ENCODE measurements around the gene CBFA2T2. TPM values are rescaled to one million over a fixed set of nuclear protein-coding genes. Genes with fewer than 3 reads are reported as not detected.

CBFA2T2 gene
- total RNA-seq, 1 donor from 2014 or later, result 17.5 TPM

- no peaks in the 10 kb centered on the region for H3K9me3 Mint-ChIP-seq (ENCODE audit: unreplicated experiment)
- no peaks in the 10 kb centered on the region for H3K36me3 Mint-ChIP-seq (ENCODE audit: low read depth, unreplicated experiment)
Observed at GRCh38 chr20:33474097-33474873, 15.6 kb upstream of the CBFA2T2 start.

DNA sequence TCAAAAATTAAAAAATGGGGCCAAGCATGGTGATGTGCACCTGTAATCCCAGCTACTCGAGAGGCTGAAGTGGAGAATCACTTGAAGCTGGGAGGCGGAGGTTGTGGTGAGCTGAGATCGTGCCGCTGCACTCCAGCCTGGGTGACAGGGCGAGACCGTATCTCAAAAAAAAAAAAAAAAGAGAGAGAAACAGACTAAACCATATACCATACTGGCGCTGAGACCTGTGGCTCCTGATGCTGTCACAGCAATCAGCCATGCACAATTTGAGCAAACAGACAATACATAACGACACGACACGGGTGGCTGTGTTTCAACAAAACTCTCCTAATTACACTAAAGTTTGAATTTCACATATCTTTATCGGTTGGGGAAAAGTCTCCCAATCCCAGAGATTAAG, 14.9 kb upstream of the CBFA2T2 start:
- peaks cover 8% of the 10 kb centered on the region for H3K27me3 Mint-ChIP-seq (ENCODE audit: unreplicated experiment)
- no peak for DNase-seq (ENCODE audit: low spot score)

More at GRCh38 chr20:33474097-33474873, 15.6 kb upstream of the CBFA2T2 start:
- H3K27me3 Mint-ChIP-seq (ENCODE audit: unreplicated experiment), result peaks cover 8% of the 10 kb centered on the region
- H3K4me1 Mint-ChIP-seq (ENCODE audit: unreplicated experiment), result no peaks in the 10 kb centered on the region
- H3K4me3 Mint-ChIP-seq (ENCODE audit: unreplicated experiment), result no peak overlapping the region
- DNase-seq (ENCODE audit: low spot score), result no peak
- H3K27ac Mint-ChIP-seq (ENCODE audit: unreplicated experiment), result no peak overlapping the region
- no peak for TF ChIP-seq CTCF (IDR thresholded peaks at IDR 0.05; ENCODE audit: unreplicated experiment)

DNA sequence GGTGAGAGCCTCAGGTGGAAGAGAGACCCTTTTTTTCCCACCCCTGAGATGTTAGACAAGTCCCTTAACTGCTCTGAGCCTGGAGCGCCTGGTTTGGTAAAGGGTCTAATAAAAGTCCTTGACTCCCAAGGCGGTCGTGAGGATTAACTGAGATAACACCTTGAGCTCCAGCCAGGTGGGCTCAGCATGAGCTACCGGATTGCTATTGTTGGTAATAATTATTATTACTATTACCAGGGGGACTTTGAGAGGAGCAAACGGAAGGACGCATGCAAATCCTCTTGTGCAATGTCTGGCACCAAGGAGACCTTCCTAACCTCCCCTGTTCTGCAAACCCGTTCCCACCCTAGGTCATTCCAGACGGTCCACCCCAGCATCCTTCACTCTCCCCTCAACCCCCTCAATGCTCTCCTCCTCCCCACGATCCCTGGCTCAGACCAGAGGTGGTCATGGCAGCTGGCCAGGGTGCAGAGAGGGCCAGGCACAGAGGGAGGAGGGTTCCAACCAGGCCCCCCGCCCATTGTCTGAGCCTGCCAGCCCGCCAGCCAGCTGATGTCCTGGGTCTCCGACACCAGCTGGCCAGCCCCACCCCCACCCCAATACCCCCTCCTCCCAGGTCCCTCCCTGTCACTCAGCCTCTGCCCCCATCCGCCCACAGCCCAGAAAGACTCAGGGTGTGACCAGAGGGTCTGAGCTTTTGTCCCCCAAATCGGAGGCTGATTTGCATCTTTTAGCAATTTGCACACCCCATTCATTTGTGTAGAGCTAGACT, 14.3 kb upstream of the CBFA2T2 start:
- Mint-ChIP-seq H3K9me3 (ENCODE audit: unreplicated experiment) (no peaks in the 10 kb centered on the region), H3K4me3 (ENCODE audit: unreplicated experiment) (no peak overlapping the region), H3K36me3 (ENCODE audit: low read depth, unreplicated experiment) (no peaks in the 10 kb centered on the region), H3K4me1 (ENCODE audit: unreplicated experiment) (no peaks in the 10 kb centered on the region), H3K27me3 (ENCODE audit: unreplicated experiment) (peaks cover 8% of the 10 kb centered on the region), H3K27ac (ENCODE audit: unreplicated experiment) (no peak overlapping the region)
- no peak for TF ChIP-seq CTCF (IDR thresholded peaks at IDR 0.05; ENCODE audit: unreplicated experiment)
- DNase-seq (ENCODE audit: low spot score), result no peak

More for the DNA sequence above, 14.9 kb upstream of the CBFA2T2 start:
- no peak for TF ChIP-seq CTCF (IDR thresholded peaks at IDR 0.05; ENCODE audit: unreplicated experiment)
- Mint-ChIP-seq H3K27ac (ENCODE audit: unreplicated experiment) (no peak overlapping the region), H3K4me3 (ENCODE audit: unreplicated experiment) (no peak overlapping the region), H3K36me3 (ENCODE audit: low read depth, unreplicated experiment) (no peaks in the 10 kb centered on the region), H3K4me1 (ENCODE audit: unreplicated experiment) (no peaks in the 10 kb centered on the region), H3K9me3 (ENCODE audit: unreplicated experiment) (no peaks in the 10 kb centered on the region)

DNA sequence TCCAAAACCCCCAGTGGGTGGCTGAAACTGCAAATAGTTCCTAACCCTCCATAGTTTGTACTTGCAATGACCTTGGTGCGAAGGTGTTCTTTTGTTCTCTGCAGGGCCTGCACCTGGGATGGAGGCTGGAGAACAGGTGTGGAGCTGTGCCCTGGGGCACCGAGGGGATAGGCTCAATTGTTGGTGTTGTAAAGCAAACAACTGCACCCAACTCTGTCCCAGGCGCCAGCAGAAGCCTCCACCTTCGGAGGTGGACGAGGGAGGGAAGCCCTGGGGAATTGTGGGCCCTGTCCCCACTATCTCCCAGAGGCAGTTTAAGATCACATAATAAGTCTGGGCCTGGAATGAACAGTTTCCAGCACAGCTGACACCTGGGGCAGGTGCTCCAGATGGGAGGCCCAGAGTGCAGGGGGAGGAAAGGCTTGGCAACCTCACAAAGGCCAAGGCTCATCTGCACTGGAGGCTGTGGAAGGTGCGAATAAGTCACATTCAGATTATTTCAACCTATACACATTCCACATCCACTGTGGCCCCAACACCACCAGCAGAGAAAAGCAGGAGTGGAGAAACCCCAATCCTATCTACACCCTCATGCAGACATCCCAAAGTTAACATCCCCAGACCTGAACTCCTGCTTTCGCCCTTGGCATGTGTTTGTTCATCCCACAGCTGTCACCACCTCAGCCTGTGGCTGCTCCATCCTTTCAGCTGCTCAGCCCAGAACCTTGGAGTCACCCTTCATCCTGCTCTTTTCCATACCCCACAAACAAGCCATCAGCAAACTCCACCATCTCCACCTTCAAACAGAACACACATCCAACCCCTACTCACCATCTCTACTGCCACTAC, 12.3 kb upstream of the CBFA2T2 start:
- DNase-seq (ENCODE audit: low spot score), result no peak
- Mint-ChIP-seq H3K36me3 (ENCODE audit: low read depth, unreplicated experiment) (no peaks in the 10 kb centered on the region), H3K27ac (ENCODE audit: unreplicated experiment) (no peak overlapping the region), H3K27me3 (ENCODE audit: unreplicated experiment) (peaks cover 8% of the 10 kb centered on the region), H3K4me1 (ENCODE audit: unreplicated experiment) (no peaks in the 10 kb centered on the region), H3K4me3 (ENCODE audit: unreplicated experiment) (no peak overlapping the region), H3K9me3 (ENCODE audit: unreplicated experiment) (no peaks in the 10 kb centered on the region)
- no peak for TF ChIP-seq CTCF (IDR thresholded peaks at IDR 0.05; ENCODE audit: unreplicated experiment)

Measured in endothelial cell (in vitro differentiated cells).